HG03520 (cell line): ENCODE data around the gene BRINP3.

Experiments
- ATAC-seq: cut with Tn5 transposase; IDR thresholded peaks from one replicate; pipeline ENCODE4 v1.9.1; 2021; ENCODE audit warnings: mild to moderate bottlenecking, moderate library complexity; ENCODE audit not compliant: unreplicated experiment

BRINP3 gene

DNA sequence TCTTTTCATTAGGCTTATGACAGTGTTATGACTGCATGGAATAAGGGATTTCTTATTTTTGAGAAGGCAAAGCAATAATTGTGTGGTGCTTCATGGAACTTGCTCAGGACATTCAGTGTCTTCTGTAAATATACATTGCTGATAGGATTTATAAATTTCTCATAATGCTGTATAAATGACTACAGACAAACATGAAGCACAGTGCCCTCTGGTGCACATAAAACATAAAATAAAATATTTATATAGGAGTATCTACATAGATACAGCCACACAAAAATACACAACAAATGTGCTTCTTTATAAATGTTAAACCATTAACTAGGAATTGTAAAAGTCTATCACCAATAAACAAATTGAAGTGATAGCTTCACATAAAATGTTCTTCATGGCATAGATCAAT lies 24.1 kb downstream of the BRINP3 start:
- ATAC-seq, result no peak

DNA sequence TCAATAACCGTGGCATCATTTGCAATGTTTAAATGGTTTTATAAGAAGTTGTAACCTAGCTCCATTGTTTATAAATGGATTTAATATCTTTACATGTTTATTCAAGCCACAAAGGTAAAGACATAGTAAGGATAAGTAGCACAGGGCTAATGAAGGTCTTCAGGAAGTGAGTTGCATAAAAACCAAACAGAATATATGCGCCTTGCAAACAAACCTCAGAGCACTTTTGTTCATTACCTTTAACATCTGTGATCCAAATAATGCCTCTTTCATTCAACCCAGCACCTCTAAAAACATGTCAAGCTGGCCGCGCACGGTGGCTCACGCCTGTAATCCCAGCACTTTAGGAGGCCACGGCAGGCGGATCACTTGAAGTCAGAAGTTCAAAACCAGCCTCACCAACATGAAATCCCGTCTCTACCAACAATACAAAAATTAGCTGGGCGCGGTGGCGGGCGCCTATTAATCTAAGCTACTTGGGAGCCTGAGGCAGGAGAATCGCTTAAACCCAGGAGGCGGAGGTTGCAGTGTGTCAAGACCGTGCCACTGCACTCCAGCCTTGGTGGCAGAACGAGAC lies 25.3 kb downstream of the BRINP3 start:
- ATAC-seq, result no peak

DNA sequence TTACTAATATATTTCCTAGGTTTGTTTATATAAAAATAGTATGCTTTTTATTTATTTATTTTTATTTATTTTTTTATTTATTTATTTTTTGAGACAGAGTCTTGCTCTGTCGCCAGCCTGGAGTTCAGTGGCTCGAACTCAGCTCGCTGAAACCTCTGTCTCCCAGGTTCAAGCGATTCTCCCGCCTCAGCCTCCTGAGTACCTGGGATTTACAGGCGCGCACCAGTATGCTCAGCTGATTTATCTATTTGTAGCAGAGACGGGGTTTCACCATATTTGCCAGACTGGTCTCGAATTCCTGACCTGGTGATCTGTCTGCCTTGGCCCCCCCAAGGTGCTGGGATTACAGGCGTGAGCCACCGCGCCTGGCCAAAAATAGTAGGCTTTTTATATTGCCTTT lies 33.2 kb downstream of the BRINP3 start:
- ATAC-seq, result no peak

DNA sequence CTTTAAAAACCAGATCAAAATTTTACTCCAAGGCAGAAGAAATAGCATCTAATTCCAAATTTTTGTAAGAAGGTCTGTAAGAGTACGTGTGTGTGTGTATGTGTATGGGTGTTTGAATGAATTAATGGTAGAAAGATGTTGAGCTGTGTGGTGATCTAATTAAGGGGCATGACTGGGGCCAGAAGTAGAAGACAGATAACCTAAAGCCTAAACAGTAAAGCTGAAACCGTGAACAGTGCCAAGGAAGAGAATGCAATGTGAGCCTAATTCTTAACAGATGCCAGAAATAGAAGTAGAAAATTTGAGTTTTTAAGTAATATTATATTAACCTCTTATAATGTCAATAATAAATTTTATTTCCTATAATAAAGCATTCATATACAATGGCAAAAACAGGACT lies 38.2 kb downstream of the BRINP3 start:
- no peak for ATAC-seq

DNA sequence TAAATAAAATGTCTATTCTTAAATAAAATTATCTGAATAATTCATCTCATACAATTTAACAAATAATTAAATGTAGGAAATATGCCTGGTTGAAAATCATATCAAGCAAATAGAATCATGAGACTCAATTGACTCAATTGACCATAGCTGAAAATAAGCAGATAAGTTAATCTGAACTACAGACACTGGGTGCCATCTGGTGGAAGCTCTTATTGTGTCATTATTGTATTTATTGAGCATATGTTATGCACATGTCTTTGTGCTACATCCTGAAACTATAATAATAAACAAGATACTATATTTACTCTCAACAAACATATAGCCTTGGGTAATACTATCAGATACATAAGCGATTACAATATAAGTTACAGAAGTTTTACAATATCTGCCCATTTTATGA lies 41.0 kb downstream of the BRINP3 start:
- no peak for ATAC-seq

DNA sequence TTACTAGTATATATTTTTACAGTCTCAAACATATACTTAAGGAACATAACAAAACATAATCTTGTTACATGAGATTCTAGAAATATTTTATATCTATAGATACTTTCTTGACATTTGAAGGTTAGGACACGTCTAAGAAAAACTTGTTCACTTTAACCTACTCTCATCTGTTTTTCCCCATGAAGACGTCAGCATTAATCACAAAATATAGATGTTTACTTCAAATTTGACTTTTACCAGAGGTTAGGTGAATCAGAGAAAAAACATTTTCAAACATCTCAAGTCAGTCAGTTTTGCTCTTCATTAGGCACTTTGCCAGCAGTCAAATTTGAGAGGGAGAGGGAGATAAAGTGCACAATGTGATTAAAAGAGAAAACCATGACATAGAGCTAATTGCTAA lies 47.7 kb downstream of the BRINP3 start:
- ATAC-seq, result no peak

DNA sequence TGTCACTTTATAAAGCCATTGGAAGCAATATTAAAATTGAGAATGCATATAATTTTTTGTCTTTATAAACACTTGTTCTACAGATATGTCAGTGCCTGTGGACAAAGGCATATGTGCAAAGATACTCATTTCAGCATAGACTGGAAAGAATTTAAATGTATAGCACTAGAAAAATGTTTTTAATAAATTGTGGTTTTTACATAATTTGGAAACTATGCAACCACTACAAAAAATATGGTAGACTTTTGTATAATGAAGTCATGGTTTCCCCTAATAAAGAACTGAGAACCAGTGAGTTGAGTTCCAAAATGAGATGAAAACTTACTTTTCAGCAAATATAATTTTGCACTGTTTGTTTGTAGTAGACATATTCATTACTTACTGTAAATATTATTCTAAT lies 48.5 kb downstream of the BRINP3 start:
- ATAC-seq, result no peak

DNA sequence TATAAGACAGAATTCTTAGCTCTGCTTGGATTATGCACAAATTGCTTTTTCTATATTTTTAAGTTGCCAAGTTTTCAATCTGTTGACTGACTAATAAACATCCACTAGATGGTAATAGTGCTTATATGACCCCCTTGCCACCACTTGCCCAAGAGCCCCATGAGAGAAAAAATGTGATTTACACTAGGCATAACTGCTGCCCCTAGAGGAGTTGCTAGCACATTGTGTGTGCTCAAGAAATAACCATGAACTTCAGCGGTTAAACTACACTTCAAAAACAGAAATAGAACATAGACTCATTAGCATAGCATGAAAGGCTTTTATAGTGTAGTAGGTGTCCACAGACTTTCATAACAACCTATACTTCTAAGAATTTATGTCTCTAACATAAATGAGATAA lies 61.4 kb downstream of the BRINP3 start:
- ATAC-seq, result no peak

DNA sequence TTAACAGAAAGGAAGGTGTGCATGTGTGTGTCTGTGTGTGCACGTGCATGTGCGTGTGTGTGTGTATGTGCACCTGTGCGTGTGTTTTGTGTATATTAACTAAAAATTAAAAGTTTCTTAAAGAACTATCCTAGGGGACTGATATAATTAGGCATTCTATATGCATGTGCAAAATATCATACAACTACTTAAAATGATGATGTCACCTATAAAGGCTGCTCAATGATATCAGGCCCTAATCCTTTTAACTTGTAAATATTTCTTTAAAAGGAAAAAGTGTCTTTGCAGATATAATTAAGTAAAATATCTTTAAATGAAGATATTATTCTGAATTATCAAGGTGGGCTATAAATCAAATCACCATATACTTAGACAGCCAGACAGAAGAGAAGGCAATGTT lies 64.5 kb downstream of the BRINP3 start:
- ATAC-seq, result no peak

DNA sequence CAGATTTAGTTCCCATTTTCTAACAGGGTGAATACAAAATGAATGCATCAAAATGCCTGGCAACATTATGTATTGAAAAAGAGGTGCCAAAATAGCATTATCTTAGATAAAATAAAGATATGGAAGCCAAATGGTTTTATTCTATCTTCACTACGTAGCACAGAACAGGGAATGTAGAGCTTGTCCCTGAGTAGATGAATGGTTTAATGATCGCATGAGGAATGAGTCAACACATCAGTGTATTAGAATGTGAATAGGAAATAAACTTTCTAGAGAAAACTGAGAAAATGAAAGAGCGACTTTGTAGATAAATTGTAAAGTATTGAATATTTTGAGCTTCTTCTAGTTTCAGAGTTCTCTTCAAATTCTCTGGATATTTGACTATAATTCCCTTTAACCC lies 74.3 kb downstream of the BRINP3 start:
- ATAC-seq, result no peak

DNA sequence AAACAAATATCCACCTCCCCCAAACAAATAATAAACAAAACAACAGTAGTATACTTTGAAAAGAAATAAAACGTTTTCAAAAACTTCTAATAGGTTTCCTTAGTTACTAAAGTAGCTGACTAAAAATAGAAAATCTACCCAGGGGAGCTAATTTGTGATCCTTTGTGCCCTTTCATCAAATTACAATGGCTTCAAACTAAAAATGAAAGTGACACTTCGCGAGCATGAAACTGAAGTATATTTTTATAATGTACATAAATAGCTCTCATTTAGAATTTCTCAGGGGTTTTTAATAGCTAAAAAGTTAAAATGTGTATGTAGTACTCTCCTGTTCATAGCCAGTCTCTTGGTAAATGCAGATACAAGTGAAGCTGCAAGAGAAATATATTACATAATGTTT lies 78.4 kb downstream of the BRINP3 start:
- ATAC-seq, result no peak

DNA sequence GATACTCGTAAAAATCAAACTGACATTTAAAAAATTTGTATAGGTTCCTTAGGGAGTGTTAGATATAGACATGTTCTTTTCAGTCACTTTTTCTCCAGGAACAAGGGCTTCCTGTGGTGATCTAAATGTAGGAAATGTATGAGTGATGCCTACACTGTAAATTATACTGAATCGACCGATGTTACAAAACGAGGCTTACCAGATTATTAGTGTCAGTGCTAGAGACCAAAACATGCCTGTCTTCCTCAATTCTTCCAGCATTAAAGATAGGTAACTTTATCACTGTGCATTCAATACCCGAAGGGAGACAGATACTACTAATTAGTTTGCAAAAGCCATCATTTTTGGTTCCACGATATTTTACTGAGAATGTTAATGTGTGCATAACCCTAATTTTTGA lies 86.1 kb downstream of the BRINP3 start:
- ATAC-seq, result no peak

DNA sequence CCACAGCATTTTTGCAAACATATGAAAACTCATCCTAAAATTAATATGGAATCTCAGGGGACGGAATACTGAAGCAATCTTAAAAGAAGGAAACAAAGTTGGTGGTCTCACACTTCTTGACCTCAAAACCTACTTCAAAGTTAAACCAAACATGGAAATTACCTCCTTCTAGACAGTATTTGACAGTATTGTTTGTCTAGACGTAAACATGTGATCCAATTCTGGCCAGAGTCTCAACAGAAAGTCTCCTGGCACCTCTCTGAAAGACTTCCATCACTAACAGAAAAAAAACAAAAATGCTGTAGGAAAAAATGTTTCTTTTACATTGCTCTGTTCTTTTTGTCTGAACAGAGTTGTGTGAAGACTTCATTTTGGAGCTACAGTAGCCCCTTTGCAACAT lies 99.7 kb downstream of the BRINP3 start:
- ATAC-seq, result no peak

DNA sequence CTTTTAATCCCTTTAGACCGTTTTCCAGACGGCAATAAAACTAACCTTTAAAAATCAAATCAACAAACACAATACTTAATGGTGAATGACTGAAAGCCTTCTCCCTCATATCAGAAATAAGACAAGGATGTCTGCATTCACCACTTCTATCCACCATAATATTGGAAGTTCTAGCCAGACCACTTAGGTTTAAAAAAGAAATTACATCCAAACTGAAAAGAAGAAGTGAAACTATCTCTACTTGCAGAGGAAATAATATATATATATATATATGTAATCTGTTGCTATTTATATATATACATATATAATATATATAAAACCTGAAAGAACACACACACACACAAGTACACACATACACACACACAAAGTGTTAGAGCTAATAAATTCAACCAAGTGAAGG lies 100.4 kb downstream of the BRINP3 start:
- no peak for ATAC-seq

DNA sequence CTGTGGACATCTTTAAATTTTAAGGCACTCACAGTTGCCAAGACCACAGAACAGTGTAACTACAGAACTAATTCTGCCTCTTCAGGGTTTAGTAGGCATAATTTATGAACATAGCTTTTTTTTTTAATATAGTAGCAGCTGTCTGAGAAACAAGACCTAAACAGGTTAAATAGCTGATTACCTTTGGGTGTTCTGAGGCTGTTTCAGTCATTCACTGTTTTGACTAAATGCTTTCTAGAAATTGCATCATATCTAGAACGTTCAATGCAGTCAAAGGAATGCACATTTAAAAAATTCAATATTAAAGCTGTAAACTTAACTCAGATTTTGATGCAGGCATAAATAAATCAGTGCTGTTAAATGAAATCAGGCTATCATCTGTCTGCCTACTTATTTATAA lies 101.6 kb downstream of the BRINP3 start:
- peak; percentile 38 for ATAC-seq

DNA sequence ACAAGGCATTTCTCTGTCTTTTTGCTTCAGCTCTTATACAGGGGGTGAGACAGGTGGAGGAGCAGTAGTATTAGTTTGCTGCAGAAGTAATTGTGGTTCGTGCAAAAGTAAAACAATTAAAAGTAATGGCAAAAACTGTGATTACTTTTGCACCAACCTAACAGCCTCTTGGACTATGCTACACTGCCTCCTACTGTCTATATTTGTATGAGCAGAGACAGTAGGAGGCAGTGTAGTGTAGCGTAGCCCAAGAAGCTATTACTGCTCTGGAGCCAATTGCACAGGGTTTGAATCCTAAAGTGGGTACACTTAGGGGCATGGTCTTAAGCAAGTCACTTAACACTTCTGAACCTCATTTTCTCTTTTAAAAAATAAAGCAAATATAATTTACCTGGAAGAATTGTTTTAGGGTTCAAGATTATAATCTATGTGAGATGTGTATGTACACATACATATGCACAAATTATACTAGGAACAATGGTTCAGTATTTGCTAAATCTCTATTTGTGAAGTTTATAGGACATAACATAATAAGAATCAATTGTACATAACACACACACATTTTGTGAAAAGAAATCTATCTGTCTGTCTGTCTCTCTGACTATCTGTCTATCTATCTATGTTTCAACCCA lies 103.8 kb downstream of the BRINP3 start:
- ATAC-seq, result peak; percentile 78

DNA sequence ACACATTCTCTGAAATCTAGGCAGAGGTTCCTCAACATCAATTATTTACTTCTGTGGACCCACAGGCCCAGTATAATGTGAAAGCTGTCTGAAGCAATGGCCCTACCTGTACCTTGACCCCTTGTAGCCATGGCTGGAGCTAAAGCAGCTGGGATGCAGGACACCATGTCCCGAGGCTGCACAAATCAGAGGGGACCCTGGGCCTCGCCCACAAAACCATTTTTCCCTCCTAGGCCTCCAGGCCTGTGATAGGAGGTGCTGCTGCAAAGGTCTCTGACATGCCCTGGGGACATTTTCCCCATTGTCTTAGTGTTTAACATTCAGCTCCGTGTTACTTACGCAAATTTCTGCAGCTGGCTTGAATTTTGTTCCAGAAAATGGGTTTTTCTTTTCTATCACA lies 110.5 kb downstream of the BRINP3 start:
- no peak for ATAC-seq

DNA sequence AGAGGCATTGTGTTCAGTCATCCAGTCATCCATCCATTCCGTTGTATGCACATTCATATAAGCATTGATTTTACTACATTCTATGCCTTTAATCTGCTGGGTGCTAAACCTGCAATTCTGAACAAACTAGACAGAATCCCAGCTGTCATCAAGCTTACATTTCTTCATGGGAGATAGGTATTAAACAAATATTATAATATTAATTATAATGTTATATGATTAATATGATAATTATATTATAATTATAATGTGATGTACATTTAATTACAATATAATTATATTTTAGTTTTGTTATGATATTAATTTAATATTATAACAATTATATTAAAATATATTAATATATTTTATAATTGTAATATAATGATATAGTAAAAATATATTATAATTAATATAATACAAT lies 112.4 kb downstream of the BRINP3 start:
- ATAC-seq, result no peak

DNA sequence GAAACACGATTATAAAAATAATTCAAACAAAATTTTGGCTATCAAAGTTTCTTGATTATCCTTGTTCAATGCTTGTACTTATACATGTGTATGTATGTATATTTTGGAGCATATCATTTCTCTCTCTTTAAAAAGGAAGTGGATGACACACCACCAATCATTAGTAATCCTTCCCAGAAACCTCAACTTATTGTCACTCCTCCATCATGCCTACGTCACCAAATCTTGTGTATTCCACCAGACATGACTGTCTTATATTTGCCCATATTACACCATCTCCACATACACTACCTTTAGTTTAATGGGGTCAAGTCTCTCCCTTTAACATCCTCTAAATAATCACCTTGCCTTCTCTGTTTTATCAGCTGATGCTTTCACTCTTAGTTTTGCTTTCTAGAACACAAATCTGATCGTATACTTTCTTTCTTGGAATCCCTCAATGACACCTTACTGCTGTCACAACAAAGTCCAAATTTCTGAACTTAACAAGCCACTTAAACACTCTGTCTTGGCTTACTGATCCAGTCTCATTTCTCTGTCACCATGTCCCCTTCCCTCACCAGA lies 124.0 kb downstream of the BRINP3 start:
- no peak for ATAC-seq

DNA sequence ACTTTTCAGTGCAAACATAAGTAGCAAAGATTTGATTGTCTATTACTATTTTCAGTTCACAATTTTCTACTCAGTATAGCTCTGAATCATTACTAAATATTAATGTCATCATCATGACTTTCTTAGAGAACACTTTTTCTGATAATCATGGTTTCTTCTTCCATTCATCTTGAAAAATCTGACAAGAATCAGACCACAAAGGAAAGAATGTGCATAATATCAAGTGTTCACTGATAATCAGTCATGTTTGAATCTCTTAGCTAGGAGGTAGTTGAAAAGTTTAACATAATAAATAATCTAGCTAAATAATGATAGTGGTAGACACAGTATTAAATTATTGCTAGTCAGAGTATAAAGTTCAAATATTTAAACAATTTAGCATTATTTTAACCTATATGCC lies 133.2 kb downstream of the BRINP3 start:
- ATAC-seq, result no peak

DNA sequence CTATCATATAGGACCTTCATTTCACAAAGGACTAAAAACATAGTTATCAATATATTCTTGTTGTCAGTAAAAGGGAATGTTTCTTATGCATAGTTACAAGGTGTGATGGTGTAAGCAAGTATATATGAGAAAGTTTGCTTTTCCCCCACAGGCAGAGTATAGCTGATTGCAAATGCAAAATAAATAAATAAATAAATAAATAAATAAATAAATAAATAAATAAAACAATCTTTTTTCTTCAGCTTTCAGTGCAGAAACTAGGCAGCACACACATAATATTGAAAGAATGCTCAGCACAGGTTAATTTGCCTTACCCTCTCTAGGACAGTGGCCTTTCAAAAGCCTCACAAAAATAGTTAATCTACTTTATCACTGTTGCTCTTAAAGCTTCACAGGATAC lies 138.8 kb downstream of the BRINP3 start:
- no peak for ATAC-seq

DNA sequence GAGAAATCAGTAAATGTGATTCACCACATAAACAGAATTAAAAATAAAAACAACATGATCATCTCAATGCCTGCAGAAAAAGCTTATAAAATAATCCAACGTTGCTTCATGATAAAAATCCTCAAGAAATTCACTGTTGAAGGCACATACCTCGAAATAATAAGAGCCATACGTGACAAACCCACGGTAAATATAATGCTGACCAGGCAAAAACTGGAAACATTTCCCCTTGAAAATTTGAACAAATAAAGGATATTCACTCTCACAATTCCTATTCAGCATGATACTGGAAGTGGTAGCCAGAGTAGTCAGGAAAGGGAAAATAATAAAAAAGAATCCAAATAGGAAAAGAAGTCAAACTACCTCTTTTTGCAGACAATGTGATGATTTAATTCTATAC lies 148.8 kb downstream of the BRINP3 start:
- ATAC-seq, result no peak

DNA sequence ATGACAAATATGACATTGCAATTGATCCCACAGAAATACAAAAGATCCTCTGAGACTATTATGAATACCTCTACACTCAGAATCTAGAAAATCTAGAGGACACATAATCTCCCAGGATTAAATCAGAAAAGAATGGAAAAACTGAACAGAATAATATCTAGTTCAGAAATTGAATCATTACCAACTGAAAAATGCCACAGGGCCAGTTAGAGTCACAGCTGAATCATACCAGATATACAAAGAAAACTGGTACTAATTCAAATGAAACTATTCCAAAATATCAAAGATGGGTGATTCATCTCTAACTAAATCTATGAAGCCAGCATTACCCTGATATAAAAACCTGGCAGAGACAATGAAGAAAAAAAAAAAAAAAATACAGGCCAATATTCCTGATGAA lies 149.3 kb downstream of the BRINP3 start:
- ATAC-seq, result no peak
